ENCODE results near the gene OSBPL7.

Gene OSBPL7

DNA sequence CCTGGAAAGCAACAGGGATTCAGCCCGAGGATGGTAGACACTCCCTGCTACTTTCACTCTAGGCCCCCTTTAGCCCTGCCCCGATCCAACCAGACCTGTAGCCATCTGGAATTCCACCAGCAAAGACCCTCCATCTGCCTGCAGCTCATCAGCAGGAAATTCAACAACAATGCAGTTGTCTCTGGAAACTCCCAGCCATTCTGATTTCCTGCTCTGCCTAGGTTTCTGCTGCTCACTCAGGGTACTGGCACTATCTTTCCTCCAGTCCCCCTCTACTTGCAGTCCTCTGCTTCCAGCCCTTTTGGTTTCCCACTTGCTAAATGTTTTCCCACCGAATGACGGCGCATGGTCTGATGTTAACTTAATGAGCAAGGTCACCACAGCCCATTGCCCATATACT lies 32.0 kb upstream of the OSBPL7 start:
- TF ChIP-seq CTCF (IDR thresholded peaks at IDR 0.05; ENCODE audit: insufficient read depth, missing control alignments) = no peak
- FAIRE-seq = no peak
- DNase-seq (ENCODE audit: insufficient read length, low spot score) = no peak

DNA sequence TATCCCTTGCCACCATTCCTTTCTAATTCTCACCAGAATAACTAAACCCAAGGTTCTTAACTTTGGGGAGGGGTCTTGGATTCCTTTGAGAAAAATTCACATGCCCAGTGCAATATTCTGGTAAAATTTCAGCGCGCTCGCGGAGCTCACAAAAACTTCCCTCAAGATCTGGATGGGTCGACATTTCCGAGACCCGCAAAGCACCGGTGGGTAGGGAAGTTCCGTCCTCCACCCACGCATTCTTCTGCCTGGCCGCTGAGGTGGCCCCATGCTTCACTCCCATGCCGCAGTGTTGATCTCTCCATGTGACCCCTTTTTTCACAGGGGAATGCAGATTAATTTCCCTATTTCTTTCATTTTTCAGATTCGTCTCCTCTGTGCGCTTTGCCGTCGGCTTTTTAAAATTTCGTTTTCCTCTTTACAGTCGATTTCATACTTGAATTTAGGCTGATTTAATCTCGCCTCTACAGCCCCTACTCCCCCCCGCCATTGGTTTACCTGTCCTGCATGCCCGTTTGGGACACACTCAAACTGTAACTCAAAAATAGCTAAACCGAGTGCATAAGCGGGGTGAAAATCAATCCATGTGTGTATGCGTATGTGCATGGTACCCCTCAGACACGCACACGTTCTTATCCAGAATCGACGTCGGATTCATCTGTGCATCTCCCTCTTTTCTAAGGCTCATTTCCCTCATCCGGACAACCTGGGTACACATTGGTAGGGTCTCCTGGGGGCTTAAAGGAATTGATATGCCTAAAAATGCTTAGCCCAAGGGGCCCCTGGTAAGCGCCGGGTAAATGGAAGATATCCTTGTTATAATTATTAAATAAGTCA lies 30.7 kb upstream of the OSBPL7 start:
- TF ChIP-seq CTCF (IDR thresholded peaks at IDR 0.05; ENCODE audit: insufficient read depth, missing control alignments) = no peak
- DNase-seq (ENCODE audit: insufficient read length, low spot score) = no peak
- no peak for FAIRE-seq

DNA sequence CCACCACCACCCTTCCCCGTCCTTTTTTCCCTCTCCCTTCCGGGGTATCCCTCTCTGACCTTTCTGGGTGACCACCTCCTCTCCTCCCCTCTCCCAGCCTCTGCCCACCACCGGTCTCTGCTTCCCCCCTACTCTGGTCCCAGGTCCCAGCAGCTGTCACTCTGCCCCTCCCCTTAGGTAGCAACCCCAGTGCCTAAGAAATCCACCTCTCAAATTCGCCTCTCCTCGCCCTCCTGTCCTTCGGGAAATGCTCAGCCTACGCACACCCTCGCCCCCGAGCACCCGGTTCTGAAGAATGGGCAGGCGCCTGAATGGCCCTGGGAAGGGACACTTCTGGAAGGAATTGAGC lies 30.1 kb upstream of the OSBPL7 start:
- DNase-seq (ENCODE audit: insufficient read length, low spot score) = no peak
- no peak for TF ChIP-seq CTCF (IDR thresholded peaks at IDR 0.05; ENCODE audit: insufficient read depth, missing control alignments)
- FAIRE-seq = no peak

GRCh38 chr17:47850692-47851573 lies 29.3 kb upstream of the OSBPL7 start, which contains the start of gene SP6:
Gene SP6, minus strand, starts transcription at chr17:47851163. Its CDS starts 2,734 bp downstream, at chr17:47848429.
- FAIRE-seq = no peak

GRCh38 chr17:47850373-47850691 lies 28.7 kb upstream of the OSBPL7 start:
- no peak for TF ChIP-seq CTCF (IDR thresholded peaks at IDR 0.05; ENCODE audit: insufficient read depth, missing control alignments)
- DNase-seq (ENCODE audit: insufficient read length, low spot score) = no peak
- no peak for FAIRE-seq

More at GRCh38 chr17:47850692-47851573, 29.3 kb upstream of the OSBPL7 start, which contains the start of gene SP6:
- no peak for TF ChIP-seq CTCF (IDR thresholded peaks at IDR 0.05; ENCODE audit: insufficient read depth, missing control alignments)
- DNase-seq (ENCODE audit: insufficient read length, low spot score) = no peak

DNA sequence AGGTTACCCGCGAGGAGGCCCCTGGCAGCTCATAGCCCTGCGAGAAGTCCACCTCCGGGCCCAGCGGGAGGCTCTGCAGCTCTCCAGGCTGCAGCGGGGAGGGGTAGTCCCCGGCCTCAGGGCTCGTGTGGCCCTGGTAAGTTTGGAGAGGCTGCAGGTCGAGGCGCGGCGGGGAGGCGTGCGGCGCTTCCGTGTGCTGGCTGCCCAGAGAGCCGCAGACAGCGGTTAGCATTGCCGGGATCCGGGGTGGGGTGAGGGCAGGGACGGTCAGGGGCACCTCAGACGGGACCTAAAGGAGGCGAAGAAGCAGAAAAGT lies 26.6 kb upstream of the OSBPL7 start:
- DNase-seq (ENCODE audit: insufficient read length, low spot score) (no peak), FAIRE-seq (no peak)

More for the DNA sequence above, 26.6 kb upstream of the OSBPL7 start:
- TF ChIP-seq CTCF (IDR thresholded peaks at IDR 0.05; ENCODE audit: insufficient read depth, missing control alignments) = no peak
